Measurements from ENCODE around the gene CIC. TPM values are rescaled to one million over a fixed set of nuclear protein-coding genes. Genes with fewer than 3 reads are reported as not detected.

CIC gene
- total RNA-seq, 4 donors from 2014 or later, result 15.2 to 52.2 (median 41.5) TPM

DNA sequence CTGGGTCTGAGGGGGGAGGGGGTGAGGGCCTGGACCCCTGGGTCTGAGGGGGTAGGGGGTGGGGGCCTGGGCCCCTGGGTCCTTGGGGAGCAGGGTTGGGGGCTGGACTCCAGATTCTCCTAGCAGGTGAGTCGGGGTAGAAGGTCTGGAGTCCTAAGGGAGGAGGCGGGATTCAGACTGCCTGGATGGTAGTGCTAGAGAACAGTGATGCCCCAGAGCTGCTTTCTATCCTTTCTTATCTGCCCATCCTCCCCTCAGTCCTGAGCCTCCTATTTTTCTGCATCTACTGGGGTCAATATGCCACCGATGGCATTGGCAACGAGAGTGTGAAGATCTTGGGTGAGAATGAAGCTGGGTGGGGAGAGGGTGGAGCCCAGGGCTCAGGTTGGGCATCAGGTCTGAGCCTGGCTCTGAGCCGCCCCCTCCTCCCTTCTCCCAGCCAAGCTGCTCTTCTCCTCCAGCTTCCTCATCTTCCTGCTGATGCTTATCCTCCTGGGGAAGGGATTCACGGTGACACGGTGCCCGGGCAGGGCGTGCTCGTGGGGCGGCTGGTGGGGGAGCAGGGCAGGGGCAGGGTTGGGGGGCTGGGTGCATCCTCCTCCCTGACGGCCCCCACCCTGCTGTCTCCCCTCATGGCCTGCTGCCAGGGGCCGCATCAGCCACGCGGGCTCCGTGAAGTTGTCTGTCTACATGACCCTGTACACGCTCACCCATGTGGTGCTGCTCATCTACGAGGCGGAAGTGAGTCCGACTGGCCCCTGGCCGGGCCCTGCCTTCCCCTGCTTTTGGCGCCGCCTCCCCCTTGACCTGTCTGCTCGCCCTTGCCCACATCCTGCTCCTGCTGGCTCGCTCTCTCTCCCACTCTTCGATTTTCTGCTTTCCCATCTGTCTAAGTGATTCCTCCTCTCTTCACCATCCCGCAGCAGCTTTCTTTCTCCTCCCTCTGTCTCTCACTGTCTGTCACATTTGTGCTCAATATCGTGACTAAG lies 47.5 kb downstream of the CIC start:
- Histone ChIP-seq H3K4me1 (peaks cover 3 to 7% of the 10 kb centered on the region in 2 donors), H3K9me3 (no peaks in the 10 kb centered on the region), H3K27ac (no peak overlapping the region), H3K27me3 (peaks cover 0 to 16% (median 16%) of the 10 kb centered on the region in 3 donors), H3K36me3 (no peaks in the 10 kb centered on the region), H3K4me3 (no peak overlapping the region)
- intact Hi-C loops (cut with DNase I; ENCODE audit: low total_unique reads), result no loop called here
- no peak for ATAC-seq
- TF ChIP-seq POLR2A (IDR thresholded peaks at IDR 0.05), result no peak
- no peak for TF ChIP-seq CTCF (IDR thresholded peaks at IDR 0.05 in 4 of 5, conservative IDR thresholded peaks at IDR 0.05 in 1 of 5)
- in situ Hi-C loops (cut with MboI; ENCODE audit: low sequenced_read_pairs in 4 of 4), result loop anchor here in 1 of 4 donors (25.0 kb wide), 1 partner anchor 179 kb away; the partner anchor contains the start of gene POU2F2
- DNase-seq, result no peak

DNA sequence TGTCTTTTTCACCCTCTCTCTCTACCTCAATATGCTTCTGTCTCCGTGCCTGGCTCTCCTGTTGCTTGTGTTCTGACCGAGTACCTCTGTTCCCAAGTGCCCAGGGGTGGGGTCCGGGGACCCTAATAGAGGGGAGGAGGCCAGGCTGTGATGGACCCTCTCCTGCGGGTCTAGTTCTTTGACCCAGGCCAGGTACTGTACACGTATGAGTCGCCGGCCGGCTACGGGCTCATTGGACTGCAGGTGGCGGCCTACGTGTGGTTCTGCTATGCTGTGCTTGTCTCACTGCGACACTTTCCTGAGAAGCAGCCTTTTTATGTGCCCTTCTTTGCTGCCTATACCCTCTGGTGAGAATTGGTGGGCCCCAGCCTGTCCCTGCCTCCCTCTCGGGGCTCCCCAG lies 48.5 kb downstream of the CIC start:
- Histone ChIP-seq H3K36me3 (no peaks in the 10 kb centered on the region), H3K27me3 (peaks cover 6 to 10% (median 9%) of the 10 kb centered on the region in 3 donors), H3K4me1 (peaks cover 3 to 7% of the 10 kb centered on the region in 2 donors), H3K27ac (no peak overlapping the region), H3K9me3 (no peaks in the 10 kb centered on the region), H3K4me3 (no peak overlapping the region)
- in situ Hi-C loops (cut with MboI; ENCODE audit: low sequenced_read_pairs in 4 of 4) (loop anchor here in 1 of 4 donors (25.0 kb wide), 1 partner anchor 180 kb away; the partner anchor contains the start of gene POU2F2), intact Hi-C loops (cut with DNase I; ENCODE audit: low total_unique reads) (no loop called here)
- ATAC-seq (no peak), DNase-seq (no peak)
- TF ChIP-seq POLR2A (IDR thresholded peaks at IDR 0.05) (no peak), CTCF (IDR thresholded peaks at IDR 0.05 in 4 of 5, conservative IDR thresholded peaks at IDR 0.05 in 1 of 5) (no peak)

DNA sequence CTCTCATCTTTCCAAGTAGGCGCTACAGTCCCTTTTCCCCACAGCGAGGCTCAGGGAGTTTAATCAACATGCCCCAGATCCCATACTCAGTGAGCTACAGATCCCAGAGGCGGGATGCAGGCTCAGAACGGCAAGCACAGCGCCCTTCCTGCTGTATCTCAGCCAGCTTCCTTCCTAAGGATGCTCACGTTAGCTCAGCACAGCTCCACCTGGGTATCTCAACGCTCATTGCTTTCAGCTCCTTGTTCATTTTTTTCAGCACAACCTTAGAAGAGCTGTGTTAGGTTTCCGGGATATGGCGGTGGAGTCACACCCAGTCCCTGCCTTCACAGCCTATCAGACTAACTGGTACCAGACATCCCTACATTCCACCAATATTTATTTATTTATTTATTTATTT lies 53.3 kb downstream of the CIC start:
- in situ Hi-C loops (cut with MboI; ENCODE audit: low sequenced_read_pairs in 4 of 4), result loop anchor here in 1 of 4 donors (10.0 to 25.0 kb wide), 2 partner anchors 78 to 185 kb away; partner anchors contain the start of genes GSK3A and POU2F2
- peaks cover 18 to 21% of the 10 kb centered on the region in 2 donors for H3K4me1 ChIP-seq
- intact Hi-C loops (cut with DNase I; ENCODE audit: low total_unique reads), result loop anchor here (10.0 kb wide), 1 partner anchor 458 kb away; the partner anchor contains the start of gene RPS19
- H3K27ac ChIP-seq, result no peak overlapping the region
- ATAC-seq (no peak), DNase-seq (no peak)
- H3K4me3 ChIP-seq, result no peak overlapping the region
- TF ChIP-seq CTCF (IDR thresholded peaks at IDR 0.05 in 4 of 5, conservative IDR thresholded peaks at IDR 0.05 in 1 of 5), result no peak
- TF ChIP-seq POLR2A (IDR thresholded peaks at IDR 0.05), result no peak
- H3K9me3 ChIP-seq, result no peaks in the 10 kb centered on the region
- H3K36me3 ChIP-seq, result no peaks in the 10 kb centered on the region
- peaks cover 14 to 20% (median 18%) of the 10 kb centered on the region in 3 donors for H3K27me3 ChIP-seq

GRCh38 chr19:42323473-42323851 lies 54.4 kb downstream of the CIC start:
- in situ Hi-C loops (cut with MboI; ENCODE audit: low sequenced_read_pairs in 4 of 4), result loop anchor here in 1 of 4 donors (10.0 to 25.0 kb wide), 2 partner anchors 79 to 186 kb away; partner anchors contain the start of genes GSK3A and POU2F2
- no peak overlapping the region for H3K4me3 ChIP-seq
- intact Hi-C loops (cut with DNase I; ENCODE audit: low total_unique reads), result loop anchor here (10.0 kb wide), 1 partner anchor 459 kb away; the partner anchor contains the start of gene RPS19
- DNase-seq (no peak), ATAC-seq (no peak)
- no peaks in the 10 kb centered on the region for H3K36me3 ChIP-seq
- no peaks in the 10 kb centered on the region for H3K9me3 ChIP-seq
- TF ChIP-seq CTCF (IDR thresholded peaks at IDR 0.05 in 4 of 5, conservative IDR thresholded peaks at IDR 0.05 in 1 of 5) (no peak), POLR2A (IDR thresholded peaks at IDR 0.05) (no peak)
- no peak overlapping the region for H3K27ac ChIP-seq
- peaks cover 26 to 32% of the 10 kb centered on the region in 2 donors for H3K4me1 ChIP-seq
- H3K27me3 ChIP-seq, result peaks cover 14 to 20% (median 18%) of the 10 kb centered on the region in 3 donors
